RWPE2 (cell line): Measurements from ENCODE around the gene NOX5.
A peak's percentile ranks its signal among the peaks of the same experiment; 100 is the strongest.

ENCODE experiments used
- ATAC-seq: fragments of 200-7000 bp; cut with Tn5 transposase; 3 replicates; pipeline ENCODE4 v1.9.1; 2021; ENCODE audit warnings: low read depth
- DNase-seq: peaks from one replicate; pipeline ENCODE4 v3.0.0-alpha.2; 2020; ENCODE audit warnings: low spot score
- H3K27ac ChIP-seq: fragments of 450-650 bp; 2 replicates; pipeline ENCODE4 v1.5.1; 2017; ENCODE audit warnings: mild to moderate bottlenecking; ENCODE audit not compliant: poor library complexity, severe bottlenecking
- H3K27me3 ChIP-seq: fragments of 250-450 bp; sonication (Bioruptor Pico); 2 replicates; pipeline ENCODE4 v1.5.1; 2021; ENCODE audit warnings: mild to moderate bottlenecking, moderate library complexity; ENCODE audit not compliant: insufficient read depth, poor library complexity, severe bottlenecking
- H3K36me3 ChIP-seq: fragments of 250-450 bp; sonication (Bioruptor Pico); 2 replicates; pipeline ENCODE4 v1.5.1; 2020; ENCODE audit warnings: low read depth, mild to moderate bottlenecking, moderate library complexity
- H3K4me1 ChIP-seq: fragments of 250-450 bp; sonication (Bioruptor Pico); 2 replicates; pipeline ENCODE4 v1.5.1; 2021; ENCODE audit warnings: mild to moderate bottlenecking, moderate library complexity; ENCODE audit not compliant: insufficient read depth, poor library complexity, severe bottlenecking
- H3K4me3 ChIP-seq: fragments of 250-450 bp; sonication (Bioruptor Pico); 2 replicates; pipeline ENCODE4 v1.5.1; 2021; ENCODE audit warnings: mild to moderate bottlenecking, moderate library complexity; ENCODE audit not compliant: severe bottlenecking
- H3K9me3 ChIP-seq: fragments of 250-450 bp; sonication (Bioruptor Pico); 2 replicates; pipeline ENCODE4 v1.5.1; 2021; ENCODE audit warnings: mild to moderate bottlenecking, moderate library complexity; ENCODE audit not compliant: severe bottlenecking
- TF ChIP-seq, protein P1 (sequence below): fragments of 450-650 bp; IDR thresholded peaks from one replicate; pipeline ENCODE4 v1.5.1; 2017; ENCODE audit warnings: mild to moderate bottlenecking, moderate library complexity; ENCODE audit not compliant: poor library complexity, severe bottlenecking

The NOX5 gene

GRCh38 chr15:69037977-69038376, 23.5 kb downstream of the NOX5 start:
- DNase-seq = no peak
- no peak overlapping the region for H3K27ac ChIP-seq
- peaks cover 17% of the 10 kb centered on the region for H3K4me1 ChIP-seq
- no peaks in the 10 kb centered on the region for H3K36me3 ChIP-seq
- no peaks in the 10 kb centered on the region for H3K27me3 ChIP-seq
- H3K4me3 ChIP-seq = no peak overlapping the region
- ATAC-seq = no peak
- TF ChIP-seq, protein P1, sequence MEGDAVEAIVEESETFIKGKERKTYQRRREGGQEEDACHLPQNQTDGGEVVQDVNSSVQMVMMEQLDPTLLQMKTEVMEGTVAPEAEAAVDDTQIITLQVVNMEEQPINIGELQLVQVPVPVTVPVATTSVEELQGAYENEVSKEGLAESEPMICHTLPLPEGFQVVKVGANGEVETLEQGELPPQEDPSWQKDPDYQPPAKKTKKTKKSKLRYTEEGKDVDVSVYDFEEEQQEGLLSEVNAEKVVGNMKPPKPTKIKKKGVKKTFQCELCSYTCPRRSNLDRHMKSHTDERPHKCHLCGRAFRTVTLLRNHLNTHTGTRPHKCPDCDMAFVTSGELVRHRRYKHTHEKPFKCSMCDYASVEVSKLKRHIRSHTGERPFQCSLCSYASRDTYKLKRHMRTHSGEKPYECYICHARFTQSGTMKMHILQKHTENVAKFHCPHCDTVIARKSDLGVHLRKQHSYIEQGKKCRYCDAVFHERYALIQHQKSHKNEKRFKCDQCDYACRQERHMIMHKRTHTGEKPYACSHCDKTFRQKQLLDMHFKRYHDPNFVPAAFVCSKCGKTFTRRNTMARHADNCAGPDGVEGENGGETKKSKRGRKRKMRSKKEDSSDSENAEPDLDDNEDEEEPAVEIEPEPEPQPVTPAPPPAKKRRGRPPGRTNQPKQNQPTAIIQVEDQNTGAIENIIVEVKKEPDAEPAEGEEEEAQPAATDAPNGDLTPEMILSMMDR = no peak
- no peaks in the 10 kb centered on the region for H3K9me3 ChIP-seq

- ATAC-seq = no peak
- TF ChIP-seq, protein P1 = no peak
These were observed 24.0 kb downstream of the NOX5 start for GRCh38 chr15:69038508-69038907.

GRCh38 chr15:69039516-69040225, 25.2 kb downstream of the NOX5 start:
- no peak for ATAC-seq

More at GRCh38 chr15:69038508-69038907, 24.0 kb downstream of the NOX5 start:
- H3K27me3 ChIP-seq = no peaks in the 10 kb centered on the region
- no peaks in the 10 kb centered on the region for H3K9me3 ChIP-seq
- no peak overlapping the region for H3K4me3 ChIP-seq
- H3K36me3 ChIP-seq = no peaks in the 10 kb centered on the region
- H3K4me1 ChIP-seq = peaks cover 22% of the 10 kb centered on the region
- H3K27ac ChIP-seq = no peak overlapping the region
- DNase-seq = no peak

GRCh38 chr15:69042531-69042930, 28.0 kb downstream of the NOX5 start:
- Histone ChIP-seq H3K27me3 (no peaks in the 10 kb centered on the region), H3K9me3 (no peaks in the 10 kb centered on the region), H3K4me1 (peaks cover 40% of the 10 kb centered on the region), H3K27ac (peak overlapping the region; percentile 89), H3K4me3 (no peak overlapping the region), H3K36me3 (no peaks in the 10 kb centered on the region)
- DNase-seq (no peak), ATAC-seq (no peak)
- TF ChIP-seq, protein P1 = no peak

More at GRCh38 chr15:69039516-69040225, 25.2 kb downstream of the NOX5 start:
- Histone ChIP-seq H3K36me3 (no peaks in the 10 kb centered on the region), H3K9me3 (no peaks in the 10 kb centered on the region), H3K4me1 (peaks cover 25% of the 10 kb centered on the region), H3K27ac (no peak overlapping the region), H3K27me3 (no peaks in the 10 kb centered on the region), H3K4me3 (no peak overlapping the region)
- no peak for DNase-seq
- TF ChIP-seq, protein P1 = no peak

DNA sequence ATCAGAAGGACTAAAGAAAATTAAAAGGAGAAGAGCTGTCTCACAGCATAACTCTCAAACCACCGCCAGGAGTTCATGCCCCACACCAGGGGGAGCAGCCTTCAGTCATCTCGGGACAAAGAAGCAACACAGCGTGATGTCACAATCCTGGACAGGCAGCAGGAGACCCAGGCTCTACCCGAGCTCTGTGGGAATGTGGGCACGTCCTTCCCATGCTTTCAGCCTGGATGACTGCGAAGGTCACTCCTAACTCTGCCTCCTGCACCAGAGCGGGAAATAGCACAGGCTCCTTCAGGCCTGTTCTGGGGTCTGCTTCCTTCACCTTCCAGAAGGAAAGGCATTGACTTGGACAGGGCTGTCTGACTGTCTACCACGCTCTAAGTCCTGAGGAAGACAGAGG, 31.3 kb downstream of the NOX5 start:
- ATAC-seq (no peak), DNase-seq (no peak)
- Histone ChIP-seq H3K27ac (peak overlapping the region; percentile 89), H3K9me3 (no peaks in the 10 kb centered on the region), H3K4me1 (peaks cover 40% of the 10 kb centered on the region), H3K4me3 (no peak overlapping the region), H3K36me3 (no peaks in the 10 kb centered on the region), H3K27me3 (no peaks in the 10 kb centered on the region)
- TF ChIP-seq, protein P1 = no peak
